RWPE2 (cell line): ENCODE measurements around the gene PCGF3.
A peak's percentile ranks its signal among the peaks of the same experiment; 100 is the strongest.
"Not testable (repeated sequence)": the region's sequence is repeated elsewhere in the genome, so short reads cannot be mapped to it uniquely, and the experiment has no call there.

Experiments used
- ATAC-seq: fragments of 200-7000 bp; cut with Tn5 transposase; 3 replicates; pipeline ENCODE4 v1.9.1; 2021; ENCODE audit warnings: low read depth
- DNase-seq: peaks from one replicate; pipeline ENCODE4 v3.0.0-alpha.2; 2020; ENCODE audit warnings: low spot score
- H3K27ac ChIP-seq: fragments of 450-650 bp; 2 replicates; pipeline ENCODE4 v1.5.1; 2017; ENCODE audit warnings: mild to moderate bottlenecking; ENCODE audit not compliant: poor library complexity, severe bottlenecking
- H3K27me3 ChIP-seq: fragments of 250-450 bp; sonication (Bioruptor Pico); 2 replicates; pipeline ENCODE4 v1.5.1; 2021; ENCODE audit warnings: mild to moderate bottlenecking, moderate library complexity; ENCODE audit not compliant: insufficient read depth, poor library complexity, severe bottlenecking
- H3K36me3 ChIP-seq: fragments of 250-450 bp; sonication (Bioruptor Pico); 2 replicates; pipeline ENCODE4 v1.5.1; 2020; ENCODE audit warnings: low read depth, mild to moderate bottlenecking, moderate library complexity
- H3K4me1 ChIP-seq: fragments of 250-450 bp; sonication (Bioruptor Pico); 2 replicates; pipeline ENCODE4 v1.5.1; 2021; ENCODE audit warnings: mild to moderate bottlenecking, moderate library complexity; ENCODE audit not compliant: insufficient read depth, poor library complexity, severe bottlenecking
- H3K4me3 ChIP-seq: fragments of 250-450 bp; sonication (Bioruptor Pico); 2 replicates; pipeline ENCODE4 v1.5.1; 2021; ENCODE audit warnings: mild to moderate bottlenecking, moderate library complexity; ENCODE audit not compliant: severe bottlenecking
- H3K9me3 ChIP-seq: fragments of 250-450 bp; sonication (Bioruptor Pico); 2 replicates; pipeline ENCODE4 v1.5.1; 2021; ENCODE audit warnings: mild to moderate bottlenecking, moderate library complexity; ENCODE audit not compliant: severe bottlenecking
- TF ChIP-seq, protein P1 (sequence below): fragments of 450-650 bp; IDR thresholded peaks from one replicate; pipeline ENCODE4 v1.5.1; 2017; ENCODE audit warnings: mild to moderate bottlenecking, moderate library complexity; ENCODE audit not compliant: poor library complexity, severe bottlenecking

Gene PCGF3

DNA sequence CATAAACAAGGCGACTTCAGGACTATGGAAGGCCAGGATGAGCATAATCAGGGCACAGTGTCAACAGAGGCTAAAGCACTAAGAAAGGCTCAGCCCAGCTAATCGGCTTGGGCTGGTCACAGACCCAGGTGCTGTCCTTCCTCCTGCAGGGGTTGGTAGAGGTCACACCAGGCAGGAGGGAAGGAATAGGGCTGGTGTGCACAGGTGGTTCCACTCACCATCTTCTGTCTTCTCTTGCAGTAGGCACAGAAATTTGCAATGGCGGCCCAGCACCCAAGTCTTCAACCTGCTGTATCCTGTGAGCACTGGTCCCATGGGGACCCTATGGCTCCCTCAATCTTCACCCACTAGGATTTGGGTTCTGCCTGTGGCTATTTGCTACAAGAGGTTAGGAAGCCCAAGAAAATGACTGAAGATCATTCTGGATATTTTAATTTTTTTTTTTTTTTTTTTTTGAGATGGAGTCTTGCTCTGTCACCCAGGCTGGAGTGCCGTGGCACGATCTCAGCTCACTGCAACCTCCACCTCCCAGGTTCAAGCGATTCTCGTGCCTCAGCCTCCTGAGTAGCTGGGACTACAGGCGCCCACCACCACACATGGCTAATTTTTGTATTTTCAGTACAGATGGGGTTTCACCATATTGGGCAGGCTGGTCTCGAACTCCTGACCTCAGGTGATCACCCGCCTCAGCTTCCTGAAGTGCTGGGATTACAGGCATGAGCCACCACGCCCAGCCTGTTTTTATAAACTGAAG is 35.6 kb upstream of the PCGF3 start:
- not testable (repeated sequence) for H3K27me3 ChIP-seq, H3K27ac ChIP-seq, H3K4me3 ChIP-seq, H3K4me1 ChIP-seq, ATAC-seq, DNase-seq, H3K9me3 ChIP-seq
- peaks cover 25% of the 10 kb centered on the region for H3K36me3 ChIP-seq

DNA sequence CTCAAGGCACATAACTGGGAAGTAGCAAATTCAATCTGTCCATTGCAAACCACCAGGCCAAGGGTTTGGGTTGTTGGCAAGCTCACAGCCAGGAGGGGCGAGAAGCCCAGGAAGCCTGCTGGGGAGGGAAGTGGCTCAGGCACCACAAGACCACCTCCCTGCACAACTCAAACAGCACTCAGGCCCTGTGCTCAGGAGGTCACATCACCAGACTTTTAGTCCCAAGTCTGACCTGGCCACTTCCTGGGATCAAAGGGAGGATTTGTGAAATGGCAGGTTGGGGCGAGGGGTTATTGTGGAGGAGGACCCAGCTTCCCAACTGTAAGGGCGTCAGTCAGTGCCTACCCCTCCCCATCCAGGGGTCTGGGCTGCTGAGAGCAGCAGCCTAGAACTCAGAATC is 33.9 kb upstream of the PCGF3 start:
- no peaks in the 10 kb centered on the region for H3K4me1 ChIP-seq
- no peak overlapping the region for H3K4me3 ChIP-seq
- no peak overlapping the region for H3K27ac ChIP-seq
- ATAC-seq: no peak
- no peaks in the 10 kb centered on the region for H3K9me3 ChIP-seq
- H3K36me3 ChIP-seq: peaks cover 25% of the 10 kb centered on the region
- no peak for DNase-seq
- TF ChIP-seq, protein P1, sequence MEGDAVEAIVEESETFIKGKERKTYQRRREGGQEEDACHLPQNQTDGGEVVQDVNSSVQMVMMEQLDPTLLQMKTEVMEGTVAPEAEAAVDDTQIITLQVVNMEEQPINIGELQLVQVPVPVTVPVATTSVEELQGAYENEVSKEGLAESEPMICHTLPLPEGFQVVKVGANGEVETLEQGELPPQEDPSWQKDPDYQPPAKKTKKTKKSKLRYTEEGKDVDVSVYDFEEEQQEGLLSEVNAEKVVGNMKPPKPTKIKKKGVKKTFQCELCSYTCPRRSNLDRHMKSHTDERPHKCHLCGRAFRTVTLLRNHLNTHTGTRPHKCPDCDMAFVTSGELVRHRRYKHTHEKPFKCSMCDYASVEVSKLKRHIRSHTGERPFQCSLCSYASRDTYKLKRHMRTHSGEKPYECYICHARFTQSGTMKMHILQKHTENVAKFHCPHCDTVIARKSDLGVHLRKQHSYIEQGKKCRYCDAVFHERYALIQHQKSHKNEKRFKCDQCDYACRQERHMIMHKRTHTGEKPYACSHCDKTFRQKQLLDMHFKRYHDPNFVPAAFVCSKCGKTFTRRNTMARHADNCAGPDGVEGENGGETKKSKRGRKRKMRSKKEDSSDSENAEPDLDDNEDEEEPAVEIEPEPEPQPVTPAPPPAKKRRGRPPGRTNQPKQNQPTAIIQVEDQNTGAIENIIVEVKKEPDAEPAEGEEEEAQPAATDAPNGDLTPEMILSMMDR: no peak
- no peaks in the 10 kb centered on the region for H3K27me3 ChIP-seq

DNA sequence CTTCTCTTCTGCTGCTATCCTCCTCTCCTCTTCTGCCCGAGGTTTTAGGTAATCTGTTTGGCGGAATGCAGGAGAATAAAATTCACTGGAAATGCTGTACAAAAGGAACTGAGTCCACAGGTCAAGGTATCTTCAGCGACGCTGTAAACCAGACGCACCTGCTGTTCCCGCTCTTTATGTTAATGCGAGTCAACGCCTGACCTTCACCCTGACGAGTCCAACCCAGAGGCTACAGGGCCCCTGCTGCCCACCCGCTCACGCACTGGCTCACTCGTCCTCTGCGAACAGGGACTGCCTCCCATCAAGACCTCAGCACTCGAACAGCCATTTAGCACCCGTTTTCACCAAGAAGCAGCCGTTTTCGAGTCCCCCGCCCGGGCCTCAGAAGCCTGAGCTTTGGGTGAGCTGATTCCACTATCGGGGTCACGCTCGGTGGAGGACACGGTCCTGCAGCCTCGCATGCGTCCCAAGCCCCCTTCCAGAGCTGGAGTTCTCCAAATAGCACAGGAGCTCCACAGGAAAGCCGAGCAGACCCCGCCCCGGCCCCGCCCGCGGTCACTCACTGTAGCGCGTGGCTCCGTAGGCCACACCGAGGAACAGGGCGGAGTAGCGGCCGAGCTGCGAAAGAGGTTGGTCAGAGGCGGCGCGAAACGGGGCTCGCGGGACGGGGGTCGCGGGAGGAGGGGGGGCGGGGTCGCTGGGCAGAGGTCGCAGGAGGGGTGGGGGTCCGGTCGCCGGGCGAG is 32.1 kb upstream of the PCGF3 start:
- Histone ChIP-seq H3K4me3 (peak overlapping the region; percentile 67), H3K9me3 (no peaks in the 10 kb centered on the region), H3K4me1 (peaks cover 11% of the 10 kb centered on the region), H3K36me3 (peaks cover 25% of the 10 kb centered on the region), H3K27ac (peak overlapping the region; percentile 57), H3K27me3 (no peaks in the 10 kb centered on the region)
- DNase-seq (no peak), ATAC-seq (no peak)
- TF ChIP-seq, protein P1: no peak

DNA sequence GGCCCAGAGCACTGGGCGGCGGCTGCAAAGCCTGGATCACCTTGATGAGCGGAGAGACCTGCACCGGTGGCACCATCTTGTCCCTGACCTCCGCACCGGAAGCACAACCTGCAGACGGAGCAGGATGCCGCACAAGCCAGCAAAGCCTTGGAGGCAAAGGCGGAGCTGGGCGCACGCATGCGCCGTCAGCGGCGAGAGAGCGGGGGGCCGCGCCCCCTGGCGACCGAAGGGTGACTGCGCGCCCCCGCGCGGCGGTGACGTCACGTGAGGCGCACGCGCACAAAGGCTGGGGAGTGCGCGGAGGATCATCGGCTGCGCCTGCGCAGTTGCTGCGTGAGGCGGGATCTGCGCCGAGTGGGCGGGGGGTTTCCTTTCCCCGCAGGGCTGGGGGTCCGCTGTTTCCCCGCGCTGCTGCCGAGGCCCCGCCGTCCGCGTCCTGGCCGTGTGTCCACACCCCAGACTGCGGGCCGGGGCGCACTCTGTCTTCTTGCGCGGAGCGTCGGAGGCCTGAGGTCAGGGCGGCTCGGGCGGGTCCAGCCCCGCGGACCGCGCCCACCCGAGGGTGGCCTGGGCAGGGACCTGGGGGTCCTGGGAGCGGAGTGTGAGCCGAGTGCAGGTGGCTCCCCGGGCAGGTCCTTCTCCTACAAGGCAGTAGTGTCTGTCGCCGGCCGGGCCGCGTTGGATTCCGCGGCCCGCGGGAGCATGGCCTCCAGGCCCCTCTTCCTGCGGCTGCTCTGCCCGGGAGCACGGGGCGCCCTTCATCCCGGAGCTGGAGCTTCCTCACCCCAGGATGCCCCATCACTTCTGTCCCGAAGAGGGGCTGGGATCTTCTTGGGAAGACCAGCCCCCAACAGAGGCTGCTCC is 31.2 kb upstream of the PCGF3 start, which contains the start of the genes ATP5ME and MYL5:
Gene ATP5ME, minus strand, starts transcription at position 105 of the 864 bp plus-strand sequence. Its CDS starts 29 bp downstream, at position 76.
Gene MYL5, plus strand, starts transcription at position 371 of the 864 bp plus-strand sequence. CDS start 3,485 bp downstream, outside the sequence.
- ATAC-seq: peak; percentile 80
- Histone ChIP-seq H3K4me3 (peak within 1 kb of the TSS; percentile 67), H3K27ac (peak within 1 kb of the TSS; percentile 57), H3K4me1 (peaks cover 12% of the 10 kb centered on the region), H3K36me3 (peaks cover 25% of the 10 kb centered on the region), H3K27me3 (no peaks in the 10 kb centered on the region), H3K9me3 (no peaks in the 10 kb centered on the region)
- peak; percentile 98 for DNase-seq
- TF ChIP-seq, protein P1: peak; percentile 91
